ENCODE data around the gene CERS6.

- no peak for TF ChIP-seq POLR2AphosphoS5 (IDR thresholded peaks at IDR 0.05)
- no peak for TF ChIP-seq POLR2A (IDR thresholded peaks at IDR 0.05)
Measured at GRCh38 chr2:168528469-168528868, 72.4 kb downstream of the CERS6 start.

All from spleen (tissue), 3 donors.